Measurements from ENCODE around the gene CAMSAP1.

GRCh38 chr9:135876936-135877335 is 30.4 kb downstream of the CAMSAP1 start:
- TF ChIP-seq EZH2 (IDR thresholded peaks at IDR 0.05; ENCODE audit: insufficient read depth, poor library complexity, severe bottlenecking) (no peak), EZH2phosphoT487 (IDR thresholded peaks at IDR 0.05; ENCODE audit: insufficient read depth, low read depth) (no peak)

All from GM23248 (cell line).